HG02884 (cell line): ENCODE measurements around the gene SNX25.
"Not testable (repeated sequence)": the region's sequence is repeated elsewhere in the genome, so short reads cannot be mapped to it uniquely, and the experiment has no call there.

Experiments
- ATAC-seq: cut with Tn5 transposase; IDR thresholded peaks from one replicate; pipeline ENCODE4 v1.9.1; 2021; ENCODE audit warnings: mild to moderate bottlenecking, moderate library complexity; ENCODE audit not compliant: unreplicated experiment

SNX25 gene

DNA sequence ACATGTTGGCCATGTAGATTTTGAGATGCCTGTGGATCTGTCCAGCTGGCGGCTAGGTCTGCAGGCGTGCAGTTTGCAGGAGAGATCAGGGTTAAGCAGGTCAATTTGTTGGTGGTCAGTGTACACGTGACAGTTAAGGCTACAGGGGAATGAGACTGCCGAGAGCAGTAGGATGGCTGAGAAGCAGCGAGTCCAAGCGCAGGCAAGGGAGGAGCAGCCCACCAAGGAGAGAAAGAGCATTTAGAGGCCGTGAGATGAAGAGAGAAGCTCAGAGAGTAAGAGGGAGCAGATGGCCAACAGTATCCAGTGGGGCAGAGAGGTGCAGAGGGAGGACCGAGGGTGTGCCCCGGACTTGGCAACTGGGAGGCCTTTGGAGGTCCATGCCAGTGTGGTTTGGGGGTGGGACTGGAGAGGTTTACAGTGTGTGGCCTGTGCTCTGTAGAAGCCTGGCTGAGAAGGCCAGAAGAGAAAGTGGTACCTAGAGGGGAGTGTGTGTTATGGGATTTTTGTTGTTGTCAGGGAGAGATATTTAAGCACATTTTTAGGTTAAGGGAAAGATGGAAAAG is 18.4 kb downstream of the SNX25 start:
- ATAC-seq, result no peak

DNA sequence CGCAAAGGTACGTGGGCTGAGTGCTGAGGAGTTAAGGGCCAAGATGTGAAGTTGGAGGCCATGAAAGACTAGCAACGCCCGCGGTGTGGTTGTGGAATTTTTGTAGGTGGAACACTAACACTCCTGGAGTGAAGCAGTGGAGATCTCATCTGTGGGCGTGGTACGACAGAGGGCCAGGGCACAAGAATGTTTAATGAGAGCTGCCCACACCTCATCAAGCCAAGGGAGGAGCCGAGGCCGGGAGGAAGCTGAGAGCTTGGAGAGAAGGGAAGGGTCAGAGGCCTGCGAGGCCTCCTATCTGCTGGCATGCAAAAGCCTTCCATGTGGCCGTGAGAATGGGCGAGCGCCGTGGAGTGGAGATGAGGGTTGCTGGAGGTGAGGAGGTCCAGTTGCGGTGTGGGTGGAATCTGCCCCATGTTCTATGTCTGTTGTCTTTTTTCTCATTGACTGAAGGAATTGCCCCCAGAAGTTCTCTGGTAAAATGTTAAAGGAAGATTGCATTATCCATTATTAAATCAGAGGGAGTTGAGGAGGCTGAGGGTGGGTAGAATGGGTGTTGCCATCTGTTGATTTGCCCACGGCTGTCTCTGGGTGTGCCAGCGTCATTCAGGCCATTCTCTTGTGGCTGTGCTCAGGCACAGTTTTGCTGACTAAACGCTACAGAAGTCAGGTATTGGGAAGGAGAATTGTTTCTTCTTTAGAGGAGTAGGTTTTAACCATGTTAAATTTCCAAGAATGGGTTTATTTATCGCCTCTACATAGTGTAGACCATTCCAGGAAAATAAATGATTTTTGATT is 19.8 kb downstream of the SNX25 start:
- ATAC-seq, result no peak

DNA sequence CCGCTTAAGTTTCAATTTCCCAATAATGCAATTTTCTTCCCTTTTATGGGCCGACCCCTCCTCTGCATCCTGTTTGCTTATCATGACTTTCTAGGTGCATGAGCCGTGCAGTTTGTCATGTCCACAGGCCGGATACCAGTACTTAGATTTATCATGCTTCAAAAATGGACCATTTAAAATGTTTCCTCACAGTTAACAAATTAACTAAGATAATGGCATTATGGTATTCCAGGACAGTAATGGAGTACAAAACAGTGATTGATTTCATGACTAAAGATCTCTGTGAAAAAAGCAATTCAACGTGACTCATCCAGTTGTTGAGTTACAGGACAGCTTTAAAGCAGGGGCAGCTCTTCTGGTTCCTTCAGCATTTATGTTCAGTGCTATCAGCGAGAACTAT is 23.0 kb downstream of the SNX25 start:
- ATAC-seq, result no peak

- ATAC-seq, result no peak
These were observed 25.9 kb downstream of the SNX25 start for GRCh38 chr4:185235119-185235842.

- ATAC-seq, result no peak
These were observed 26.6 kb downstream of the SNX25 start for GRCh38 chr4:185235843-185236503.

DNA sequence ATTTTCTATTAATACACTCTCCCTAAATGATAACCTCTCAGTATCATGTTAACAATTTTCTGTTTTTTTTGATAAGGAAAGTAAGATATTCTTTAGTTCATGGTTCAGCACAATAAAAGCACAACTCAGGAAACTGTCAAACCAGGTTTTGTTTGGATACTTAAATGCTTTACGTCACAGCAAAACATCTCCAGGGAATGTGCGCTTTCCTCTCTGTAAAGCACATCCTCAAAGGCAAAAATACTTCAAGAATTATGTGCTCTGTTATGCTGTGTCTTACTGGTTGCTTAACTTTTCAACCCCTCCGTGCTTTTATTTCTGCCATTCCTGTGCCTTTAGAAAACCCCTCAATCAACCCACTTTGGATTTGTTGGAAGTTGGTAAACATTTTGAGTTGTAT is 27.8 kb downstream of the SNX25 start:
- ATAC-seq, result no peak

GRCh38 chr4:185238215-185238681 is 28.9 kb downstream of the SNX25 start:
- no peak for ATAC-seq

- ATAC-seq, result no peak
These were observed 29.4 kb downstream of the SNX25 start for GRCh38 chr4:185238750-185239149.

DNA sequence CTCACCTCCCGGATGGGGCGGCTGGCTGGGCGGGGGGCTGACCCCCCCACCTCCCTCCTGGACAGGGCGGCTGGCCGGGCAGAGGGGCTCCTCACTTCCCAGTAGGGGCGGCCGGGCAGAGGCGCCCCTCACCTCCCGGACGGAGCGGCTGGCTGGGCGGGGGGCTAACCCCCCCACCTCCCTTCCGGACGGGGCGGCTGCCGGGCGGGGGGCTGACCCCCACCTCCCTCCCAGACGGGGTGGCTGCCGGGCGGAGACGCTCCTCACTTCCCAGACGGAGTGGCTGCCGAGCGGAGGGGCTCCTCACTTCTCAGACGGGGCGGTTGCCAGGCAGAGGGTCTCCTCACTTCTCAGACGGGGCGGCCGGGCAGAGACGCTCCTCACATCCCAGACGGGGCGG is 31.1 kb downstream of the SNX25 start:
- ATAC-seq, result not testable (repeated sequence)

- ATAC-seq, result no peak
These were observed 33.5 kb downstream of the SNX25 start for GRCh38 chr4:185242749-185243533.

DNA sequence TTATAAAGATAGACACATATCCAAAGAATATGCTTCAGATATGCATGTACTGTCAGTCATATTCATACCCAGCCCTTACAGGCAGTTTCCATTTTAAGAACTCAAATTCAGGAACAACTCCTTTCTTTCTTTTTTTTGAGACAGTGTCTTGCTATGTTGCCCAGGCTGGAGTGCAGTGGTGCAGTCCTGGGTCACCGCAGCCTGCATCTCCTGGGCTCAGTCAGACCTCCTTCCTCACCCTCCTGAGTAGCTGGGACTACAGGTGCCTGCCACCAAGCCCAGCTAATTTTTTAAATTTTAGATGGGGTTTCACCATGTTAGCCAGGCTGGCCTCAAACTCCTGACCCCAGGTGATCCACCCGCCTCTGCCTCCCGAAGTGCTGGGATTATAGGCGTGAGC is 34.5 kb downstream of the SNX25 start:
- ATAC-seq, result no peak

DNA sequence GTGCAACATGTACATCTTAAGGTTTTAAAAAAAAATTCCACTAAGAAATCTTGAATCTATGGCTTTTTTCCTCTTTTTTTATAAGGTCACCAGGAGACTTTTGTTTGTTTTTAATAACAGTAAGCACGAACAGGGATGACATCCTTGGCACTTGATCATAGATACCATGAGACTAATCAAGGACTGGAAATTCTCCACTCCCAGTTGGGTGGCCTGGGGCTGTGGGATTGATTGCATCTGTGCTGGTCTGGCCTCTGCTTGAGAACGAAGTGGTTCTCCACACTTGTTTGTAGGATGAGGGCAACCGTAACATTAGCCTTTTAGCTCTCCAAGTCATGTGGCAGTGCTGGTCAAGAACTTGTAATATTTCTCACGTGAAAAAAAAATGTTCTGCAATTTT is 35.4 kb downstream of the SNX25 start:
- ATAC-seq, result no peak

GRCh38 chr4:185246453-185246852 is 37.1 kb downstream of the SNX25 start:
- no peak for ATAC-seq

GRCh38 chr4:185247151-185247550 is 37.8 kb downstream of the SNX25 start:
- ATAC-seq, result no peak

DNA sequence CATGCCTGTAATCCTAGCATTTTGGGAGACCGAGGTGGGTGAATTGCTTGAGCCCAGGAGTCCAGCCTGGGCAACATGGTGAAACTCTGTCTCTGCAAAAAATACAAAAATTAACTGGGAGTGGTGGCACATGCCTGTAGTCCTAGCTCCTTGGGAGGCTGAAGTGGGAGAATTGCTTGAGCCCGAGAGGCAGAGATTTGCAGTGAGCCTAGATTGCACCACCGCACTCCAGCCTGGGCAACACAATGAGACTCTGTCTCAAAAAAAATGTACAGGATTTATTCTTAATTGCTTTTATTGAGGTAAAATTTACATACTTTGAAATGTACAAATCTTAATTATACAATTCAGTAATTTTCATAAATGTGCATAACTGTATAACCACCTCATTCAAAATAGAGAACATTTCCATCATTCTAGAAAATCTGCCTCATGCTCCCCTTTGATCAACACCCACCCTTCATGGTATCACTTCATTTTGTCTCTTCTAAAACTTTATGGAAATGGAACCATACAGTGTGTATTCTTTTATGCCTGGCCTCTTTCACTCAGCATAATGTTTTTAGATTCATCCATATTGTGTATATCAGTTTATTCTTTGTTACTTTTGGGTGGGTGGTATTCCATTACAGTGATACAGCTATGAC is 39.1 kb downstream of the SNX25 start:
- no peak for ATAC-seq

- no peak for ATAC-seq
These were observed 39.7 kb downstream of the SNX25 start for GRCh38 chr4:185249105-185249504.

DNA sequence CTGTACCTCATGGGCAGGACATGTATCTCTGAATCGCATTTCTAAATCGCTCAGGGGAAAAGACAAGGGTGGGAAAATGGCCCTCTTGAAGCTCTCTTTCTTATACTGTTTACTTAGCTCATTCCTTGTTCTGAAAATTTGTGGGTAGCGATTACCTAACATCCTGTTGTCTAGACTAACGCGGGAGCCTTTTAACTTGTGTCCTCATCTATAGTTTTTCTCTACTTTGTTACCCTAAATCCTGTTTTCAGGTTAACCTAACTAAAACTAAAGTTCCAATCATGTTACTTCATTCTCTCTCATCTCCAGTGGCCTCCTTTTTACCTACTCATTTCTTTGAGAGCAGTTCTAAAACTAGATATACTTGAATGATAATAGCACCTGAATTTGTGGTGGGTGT is 45.0 kb downstream of the SNX25 start:
- no peak for ATAC-seq

GRCh38 chr4:185255868-185256267 is 46.5 kb downstream of the SNX25 start:
- no peak for ATAC-seq

- no peak for ATAC-seq
These were observed 47.0 kb downstream of the SNX25 start for GRCh38 chr4:185256446-185256845.

DNA sequence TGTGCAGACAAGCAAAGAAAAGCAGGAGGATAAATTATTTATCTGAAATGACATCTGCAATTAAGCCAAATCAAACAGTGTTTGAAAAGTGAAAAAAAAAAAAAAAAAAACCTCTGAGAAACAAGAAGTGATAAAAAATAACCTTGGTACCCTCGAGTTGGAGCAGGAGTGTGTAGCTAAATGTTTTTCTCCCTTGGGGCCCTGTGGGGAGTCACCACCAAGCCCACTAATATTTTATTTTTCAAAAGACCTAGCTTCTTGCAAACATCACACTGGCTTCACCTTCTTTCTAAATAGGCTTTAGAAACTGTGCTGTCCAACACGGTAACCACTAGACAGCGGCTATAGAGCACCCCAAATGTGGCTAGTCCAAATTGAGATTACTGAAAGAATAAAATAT is 47.7 kb downstream of the SNX25 start:
- no peak for ATAC-seq
